ENCODE data around the gene ZDHHC7.
"Not testable (repeated sequence)": the region's sequence is repeated elsewhere in the genome, so short reads cannot be mapped to it uniquely, and the experiment has no call there.

The ZDHHC7 gene, protein sequence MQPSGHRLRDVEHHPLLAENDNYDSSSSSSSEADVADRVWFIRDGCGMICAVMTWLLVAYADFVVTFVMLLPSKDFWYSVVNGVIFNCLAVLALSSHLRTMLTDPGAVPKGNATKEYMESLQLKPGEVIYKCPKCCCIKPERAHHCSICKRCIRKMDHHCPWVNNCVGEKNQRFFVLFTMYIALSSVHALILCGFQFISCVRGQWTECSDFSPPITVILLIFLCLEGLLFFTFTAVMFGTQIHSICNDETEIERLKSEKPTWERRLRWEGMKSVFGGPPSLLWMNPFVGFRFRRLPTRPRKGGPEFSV

DNA sequence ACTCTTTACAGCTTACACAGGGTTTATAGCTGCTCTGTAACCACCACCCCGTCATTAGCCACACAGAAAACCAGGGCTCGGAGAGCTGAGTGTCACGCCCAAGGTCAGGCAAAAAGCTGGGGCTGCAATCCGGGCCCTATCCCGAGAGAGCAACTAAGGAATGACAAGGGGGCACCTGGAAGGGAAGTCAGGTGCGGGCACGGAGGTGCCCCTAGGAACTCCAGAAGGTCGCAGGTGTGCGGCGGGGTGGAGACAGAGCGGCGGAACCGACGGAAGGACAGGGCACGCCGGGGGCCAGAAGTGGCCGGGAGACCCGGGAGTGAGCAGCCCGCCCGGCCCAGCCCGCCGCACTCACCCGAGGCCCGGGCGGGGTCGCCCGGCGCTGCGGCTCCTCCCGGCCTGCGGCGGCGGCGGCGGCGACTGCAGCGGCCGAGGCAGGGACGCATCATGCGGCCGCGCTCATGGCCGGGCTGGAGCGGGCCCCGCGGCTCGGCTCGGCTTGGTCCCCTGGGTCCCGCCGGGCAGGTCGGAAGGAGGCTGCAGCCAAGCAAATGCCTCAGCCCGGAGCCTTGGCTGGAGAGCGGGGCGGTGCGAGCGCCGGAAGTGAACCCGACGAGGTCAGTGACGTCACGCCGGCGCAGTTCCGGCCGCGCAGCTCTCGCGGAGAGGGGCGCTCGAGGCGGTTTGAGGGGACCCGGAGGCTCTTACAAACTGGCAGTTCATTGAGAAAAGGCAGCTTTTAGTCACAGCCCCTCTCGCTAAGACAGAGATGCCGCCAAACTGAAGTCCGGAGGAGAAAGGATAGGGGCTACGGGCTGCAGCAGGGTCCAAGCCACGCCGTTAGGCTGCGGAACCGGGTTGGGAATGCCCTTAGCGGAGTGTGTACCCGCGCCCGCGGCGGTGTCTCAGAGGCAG is at the start of gene ZDHHC7:
Gene ZDHHC7, minus strand, starts transcription at position 605 of the 915 bp plus-strand sequence. CDS start 20,917 bp downstream, outside the sequence.
- peak; percentile 82 for DNase-seq (ENCODE audit: low spot score)

DNA sequence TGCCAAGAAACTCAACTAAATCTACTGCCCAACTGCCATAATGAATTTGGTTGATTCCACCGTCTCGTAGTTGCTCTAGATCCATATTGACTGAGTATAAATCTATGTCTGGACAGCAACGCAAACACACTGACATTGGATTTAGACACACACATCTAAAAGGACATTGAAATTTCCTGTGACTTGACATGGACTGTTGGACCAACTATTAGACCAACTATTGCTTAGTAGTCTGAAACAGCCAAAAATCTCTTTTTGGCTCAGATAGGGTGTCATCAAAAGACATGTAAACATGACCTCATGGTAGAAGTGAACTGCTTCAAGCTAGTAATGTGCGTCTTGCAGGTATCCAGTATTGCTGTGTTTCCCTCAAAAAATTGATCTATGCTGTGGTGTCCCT is 47.6 kb upstream of the ZDHHC7 start:
- no peak for DNase-seq (ENCODE audit: low spot score)

DNA sequence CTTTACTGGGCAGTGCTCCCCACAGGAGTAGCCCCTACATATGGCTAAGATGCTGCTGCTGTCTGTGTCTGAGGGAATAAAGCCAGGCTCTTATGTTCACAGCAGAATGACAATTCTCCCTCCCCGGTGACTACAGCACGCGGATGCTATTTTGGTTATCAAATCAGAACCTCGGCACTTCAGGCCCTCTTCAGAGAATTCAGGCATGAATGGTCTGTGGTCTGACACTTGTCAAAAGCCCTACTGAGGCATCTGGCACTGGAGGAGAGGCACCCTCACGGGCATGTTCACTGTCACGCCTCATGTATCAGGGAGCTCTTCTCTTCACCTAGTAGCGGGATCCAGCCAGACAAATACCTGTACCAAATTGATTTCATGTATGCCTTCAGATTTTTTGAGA is 46.6 kb upstream of the ZDHHC7 start:
- peak; percentile 80 for DNase-seq (ENCODE audit: low spot score)

DNA sequence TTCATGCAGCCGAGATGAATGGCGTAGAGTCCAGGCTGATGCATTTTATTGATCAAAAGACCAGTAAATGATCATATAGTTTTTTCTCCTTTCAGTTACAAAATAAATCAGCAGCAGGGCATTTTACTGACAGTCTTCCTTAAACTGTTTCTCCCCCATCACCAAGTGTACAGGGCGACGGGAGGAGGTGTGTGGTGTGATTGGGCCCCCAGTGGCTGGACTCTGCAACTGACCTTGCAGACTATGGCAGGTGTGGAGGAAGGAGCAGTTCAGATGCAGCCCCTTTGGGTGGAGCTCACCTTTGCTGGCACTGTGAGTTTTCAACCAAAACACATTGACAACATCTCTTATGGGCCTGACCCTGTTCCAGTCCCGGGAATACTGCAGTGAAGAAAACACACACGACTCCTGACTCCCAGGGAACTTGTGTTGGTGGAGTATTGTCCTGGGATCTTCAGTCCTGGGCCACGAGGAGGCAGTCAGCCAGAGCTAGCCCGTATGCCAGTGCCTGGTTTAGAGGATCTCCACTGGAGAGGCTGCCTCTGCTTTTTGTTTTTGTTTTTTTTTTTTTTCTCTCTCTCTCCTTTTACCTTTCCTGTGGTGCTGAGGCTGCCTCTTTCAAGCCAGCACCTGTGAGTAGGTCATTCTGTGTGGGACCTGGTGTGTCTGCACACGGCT is 46.0 kb upstream of the ZDHHC7 start:
- DNase-seq (ENCODE audit: low spot score) = peak; percentile 70

DNA sequence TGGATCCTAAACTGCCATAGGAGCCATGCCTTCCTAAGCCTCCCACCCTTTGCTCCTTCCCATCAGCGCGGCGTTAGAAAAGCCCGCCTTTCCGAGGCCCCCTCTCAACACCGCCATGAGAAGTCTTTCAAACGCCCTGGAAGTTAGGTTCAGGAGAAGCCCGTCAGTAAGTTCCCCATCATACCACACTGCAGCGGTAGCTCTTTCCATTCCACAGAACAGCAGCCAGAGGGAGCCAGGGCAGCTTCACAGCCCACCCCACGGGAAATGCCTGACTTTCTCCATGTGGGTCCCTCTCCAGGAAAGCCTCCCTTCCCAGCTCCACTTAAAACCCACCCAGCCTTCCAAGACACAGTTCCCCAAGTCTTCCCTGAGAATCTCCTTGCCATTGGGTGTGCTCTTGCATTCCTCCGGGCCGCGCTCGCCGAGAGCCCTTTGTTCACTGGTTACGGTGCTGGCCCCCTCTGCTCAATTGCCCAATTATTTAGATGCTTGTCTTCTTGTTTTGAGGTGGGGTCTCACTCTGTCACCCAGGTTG is 44.9 kb upstream of the ZDHHC7 start:
- peak; percentile 51 for DNase-seq (ENCODE audit: low spot score)

DNA sequence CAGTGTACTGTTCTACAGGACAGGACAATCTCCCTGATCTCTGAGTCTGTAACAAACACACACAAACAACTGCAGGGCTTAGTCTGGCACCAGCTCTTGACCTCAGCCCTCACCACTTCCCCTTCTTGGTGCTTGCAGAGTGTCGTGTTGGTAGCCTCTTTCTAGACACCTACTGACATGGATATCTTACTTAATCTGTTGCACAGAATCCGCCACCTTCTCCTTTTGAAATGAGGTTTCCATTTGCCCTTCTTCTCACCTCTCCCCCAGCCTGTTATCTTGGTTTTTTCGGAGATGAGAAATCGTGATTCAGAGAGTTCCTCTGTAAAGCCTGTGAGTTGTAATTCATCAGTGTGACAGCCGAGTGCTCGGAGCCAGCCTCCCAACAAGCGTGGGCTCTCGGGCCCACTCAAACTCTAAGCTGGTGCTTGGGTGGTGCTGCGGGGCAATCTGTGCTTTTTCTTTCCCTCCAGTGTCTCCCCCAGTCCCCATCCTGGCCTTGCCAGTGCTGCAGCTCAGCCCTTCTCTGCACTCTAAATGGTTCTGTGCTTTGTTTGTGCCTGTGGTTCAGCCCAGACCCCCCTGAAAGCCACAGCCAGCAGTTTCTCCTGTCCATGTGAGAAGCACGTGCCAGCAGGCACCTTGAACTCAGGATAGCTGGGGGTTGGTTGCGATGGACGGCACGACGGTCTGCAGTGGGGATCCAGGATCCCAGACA is 44.3 kb upstream of the ZDHHC7 start:
- no peak for DNase-seq (ENCODE audit: low spot score)

DNA sequence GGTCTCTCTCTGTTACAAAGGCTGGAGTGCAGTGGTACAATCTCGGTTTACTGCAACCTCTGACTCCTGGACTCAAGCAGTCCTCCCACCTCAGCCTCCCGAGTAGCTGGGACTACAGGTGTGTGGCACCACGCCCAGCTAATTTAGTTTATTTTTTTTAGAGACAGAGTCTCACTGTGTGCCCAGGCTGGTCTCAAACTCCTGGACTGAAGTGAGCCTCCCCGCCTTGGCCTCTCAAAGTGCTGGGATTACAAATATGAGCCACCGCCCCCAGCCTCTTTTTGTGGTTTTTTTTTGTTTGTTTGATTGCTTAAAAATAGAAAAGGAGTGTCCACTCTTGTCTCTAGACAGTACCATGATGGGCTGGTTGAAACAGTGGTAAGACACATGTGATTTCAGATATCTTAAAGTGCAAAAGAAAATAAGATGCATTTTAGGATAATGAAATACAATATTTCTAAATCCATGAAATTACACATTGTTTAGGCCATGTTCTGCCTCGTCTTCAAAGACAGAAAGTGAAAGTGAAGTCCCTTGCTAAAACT is 43.7 kb upstream of the ZDHHC7 start:
- DNase-seq (ENCODE audit: low spot score) = no peak

DNA sequence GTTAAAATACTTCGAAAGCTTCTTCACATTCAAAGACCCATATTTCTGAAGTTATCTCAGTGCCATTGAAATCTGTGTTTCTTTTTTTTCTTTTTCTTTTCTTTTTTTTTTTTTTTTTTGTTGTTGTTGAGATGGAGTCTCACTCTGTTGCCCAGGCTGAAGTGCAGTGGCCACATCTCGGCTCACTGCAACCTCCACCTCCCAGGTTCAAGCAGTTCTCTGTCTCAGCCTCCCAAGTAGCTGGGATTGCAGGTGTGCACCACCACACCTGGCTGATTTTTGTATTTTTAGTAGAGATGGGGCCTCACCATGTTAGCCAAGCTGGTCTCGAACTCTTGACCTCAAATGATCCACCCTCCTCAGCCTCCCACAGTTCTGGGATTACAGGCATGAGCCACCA is 43.0 kb upstream of the ZDHHC7 start:
- DNase-seq (ENCODE audit: low spot score) = not testable (repeated sequence)

DNA sequence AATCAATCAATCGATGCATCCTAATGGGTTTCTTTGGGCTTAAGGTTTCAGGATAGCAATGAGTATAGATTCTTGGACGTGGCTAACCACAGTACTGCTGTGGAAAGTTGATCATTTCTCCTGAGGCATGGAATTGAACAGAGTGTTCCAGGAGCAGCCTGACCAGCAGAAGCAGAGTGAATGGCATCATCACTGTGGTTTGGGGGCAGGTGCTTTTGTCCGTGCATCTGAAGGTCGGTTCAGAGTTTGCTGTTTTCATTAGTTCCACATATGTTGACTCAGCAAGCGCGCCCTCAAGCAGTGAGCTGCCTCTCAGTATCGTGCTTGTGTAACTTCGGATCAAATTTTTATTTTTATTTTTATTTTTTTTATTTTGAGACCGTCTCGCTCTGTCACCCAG is 41.2 kb upstream of the ZDHHC7 start:
- no peak for DNase-seq (ENCODE audit: low spot score)

DNA sequence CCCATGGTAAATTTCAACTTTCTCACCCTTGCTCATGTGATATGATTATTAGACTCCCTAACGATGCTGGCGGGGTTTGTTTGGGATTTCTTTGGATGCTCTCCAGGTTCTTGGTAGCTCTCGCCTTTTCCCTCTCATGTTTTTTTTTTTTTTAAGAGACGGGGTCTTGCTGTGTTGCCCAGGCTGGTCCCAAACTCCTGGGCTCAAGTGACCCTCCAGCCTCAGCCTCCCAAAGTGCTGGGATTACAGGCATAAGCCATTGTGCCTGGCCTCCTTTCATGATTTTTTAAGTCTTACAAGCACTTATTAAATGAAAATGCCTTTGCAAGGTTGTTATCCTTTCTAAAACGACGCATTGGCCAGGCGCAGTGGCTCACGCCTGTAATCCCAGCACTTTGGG is 40.3 kb upstream of the ZDHHC7 start:
- DNase-seq (ENCODE audit: low spot score) = no peak

DNA sequence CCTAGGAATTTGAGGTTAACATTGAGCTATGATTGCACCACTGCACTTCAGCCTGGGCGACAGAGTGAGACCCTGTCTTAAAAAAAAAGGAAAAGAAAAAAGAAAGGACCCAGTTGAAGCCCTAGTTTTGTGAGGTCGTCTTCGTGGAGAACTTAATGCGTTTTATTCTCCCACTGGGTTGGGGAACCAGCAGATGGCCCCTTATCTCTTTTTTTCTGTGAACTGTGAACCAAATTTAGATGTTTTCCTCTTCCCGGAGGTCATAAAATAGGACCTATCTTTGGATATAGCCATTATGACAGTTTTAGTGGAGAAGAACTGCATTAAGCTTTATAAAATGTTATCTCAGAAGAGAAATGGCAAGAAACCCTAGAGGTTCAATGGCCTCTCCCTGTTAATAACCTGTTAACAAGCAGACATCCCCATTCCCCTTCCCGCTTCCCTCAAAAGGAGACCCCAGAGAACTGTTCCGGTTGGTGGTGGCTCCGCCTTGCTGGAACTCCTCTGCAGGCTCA is 39.8 kb upstream of the ZDHHC7 start:
- no peak for DNase-seq (ENCODE audit: low spot score)

DNA sequence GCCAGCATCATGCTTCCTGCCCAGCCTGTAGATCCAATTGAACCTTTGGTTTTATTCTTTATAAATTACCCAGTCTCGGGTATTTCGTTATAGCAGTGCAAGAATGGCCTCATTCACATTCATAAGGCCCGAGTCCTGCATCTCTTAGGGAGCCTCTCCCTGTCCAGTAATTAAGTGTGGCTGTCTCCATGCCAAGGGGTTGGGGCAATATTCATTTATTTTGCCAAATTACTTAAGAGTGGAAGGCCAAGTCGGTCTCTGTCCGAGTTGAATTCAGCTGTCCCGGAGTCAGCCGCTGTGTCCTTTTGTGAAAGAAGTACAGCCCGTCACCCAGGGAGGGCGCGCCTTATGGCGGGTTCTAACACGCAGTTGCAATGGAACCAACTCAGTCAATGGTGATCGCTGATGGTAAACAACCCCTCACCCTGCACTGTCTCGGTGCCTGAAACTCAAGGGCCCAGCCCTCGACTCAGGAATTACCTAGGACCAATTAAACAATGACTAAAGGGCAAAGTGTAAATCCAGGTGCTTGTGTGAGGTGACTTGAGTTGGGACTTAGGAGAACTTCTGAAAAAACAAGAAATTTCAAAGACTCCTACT is 38.5 kb upstream of the ZDHHC7 start:
- no peak for DNase-seq (ENCODE audit: low spot score)

DNA sequence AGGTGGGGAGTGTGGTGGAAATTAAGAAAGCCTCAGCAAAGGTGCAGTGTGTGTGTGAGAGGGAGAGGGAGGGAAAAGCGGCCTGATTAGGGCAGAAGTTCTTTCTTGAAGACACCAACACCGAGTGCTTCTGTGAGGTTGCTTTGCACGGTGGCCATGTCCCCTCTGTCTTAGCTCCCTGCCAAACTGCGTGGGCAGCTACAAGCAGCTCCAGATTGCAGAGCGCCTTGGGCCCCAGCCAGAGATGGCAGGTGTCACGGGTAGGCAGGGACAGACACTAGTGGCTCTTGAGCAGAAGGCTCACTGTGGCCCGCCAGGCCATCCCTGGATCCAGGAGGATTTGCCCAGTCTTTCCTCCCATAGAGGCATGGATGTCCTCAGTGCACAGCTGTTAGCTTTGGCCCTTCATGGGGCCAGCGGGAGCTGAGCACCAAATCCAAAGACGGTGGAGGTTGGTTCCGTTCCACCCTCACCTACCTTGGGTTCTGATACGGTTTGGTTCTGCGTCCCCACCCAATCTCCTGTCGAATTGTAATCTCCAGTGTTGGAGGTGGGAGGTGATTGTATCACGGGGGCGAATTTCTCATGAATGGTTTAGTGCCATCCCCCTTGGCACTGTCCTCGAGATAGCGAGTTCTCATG is 37.7 kb upstream of the ZDHHC7 start:
- peak; percentile 97 for DNase-seq (ENCODE audit: low spot score)

DNA sequence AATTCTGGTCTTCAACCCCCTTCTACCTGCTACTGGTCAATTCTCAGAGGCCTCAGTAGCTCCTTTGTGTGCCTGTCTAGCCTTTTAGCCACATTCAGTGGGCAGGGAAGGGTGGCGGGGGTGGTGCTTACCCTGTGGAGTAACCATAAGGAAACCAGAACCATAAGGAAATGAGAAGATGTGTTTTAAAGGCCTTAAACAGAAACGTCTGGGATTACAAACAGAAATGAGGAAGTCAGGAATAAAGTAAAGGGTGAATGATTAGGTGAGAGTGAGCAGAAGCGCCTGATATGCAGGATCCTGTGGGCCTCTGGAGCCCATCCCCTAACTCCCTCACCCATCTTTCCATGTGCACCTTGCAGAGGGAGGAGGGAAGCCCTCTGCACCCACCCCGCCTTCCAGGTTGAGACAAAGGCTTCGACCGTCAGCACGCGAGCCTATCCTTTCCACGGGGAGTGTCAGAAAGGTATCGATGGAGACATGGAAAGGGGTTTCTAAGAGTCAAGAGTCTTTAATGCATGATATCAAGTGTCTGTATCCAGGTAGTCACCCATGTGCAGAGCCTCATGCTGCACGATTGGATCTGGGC is 36.6 kb upstream of the ZDHHC7 start:
- DNase-seq (ENCODE audit: low spot score) = no peak

DNA sequence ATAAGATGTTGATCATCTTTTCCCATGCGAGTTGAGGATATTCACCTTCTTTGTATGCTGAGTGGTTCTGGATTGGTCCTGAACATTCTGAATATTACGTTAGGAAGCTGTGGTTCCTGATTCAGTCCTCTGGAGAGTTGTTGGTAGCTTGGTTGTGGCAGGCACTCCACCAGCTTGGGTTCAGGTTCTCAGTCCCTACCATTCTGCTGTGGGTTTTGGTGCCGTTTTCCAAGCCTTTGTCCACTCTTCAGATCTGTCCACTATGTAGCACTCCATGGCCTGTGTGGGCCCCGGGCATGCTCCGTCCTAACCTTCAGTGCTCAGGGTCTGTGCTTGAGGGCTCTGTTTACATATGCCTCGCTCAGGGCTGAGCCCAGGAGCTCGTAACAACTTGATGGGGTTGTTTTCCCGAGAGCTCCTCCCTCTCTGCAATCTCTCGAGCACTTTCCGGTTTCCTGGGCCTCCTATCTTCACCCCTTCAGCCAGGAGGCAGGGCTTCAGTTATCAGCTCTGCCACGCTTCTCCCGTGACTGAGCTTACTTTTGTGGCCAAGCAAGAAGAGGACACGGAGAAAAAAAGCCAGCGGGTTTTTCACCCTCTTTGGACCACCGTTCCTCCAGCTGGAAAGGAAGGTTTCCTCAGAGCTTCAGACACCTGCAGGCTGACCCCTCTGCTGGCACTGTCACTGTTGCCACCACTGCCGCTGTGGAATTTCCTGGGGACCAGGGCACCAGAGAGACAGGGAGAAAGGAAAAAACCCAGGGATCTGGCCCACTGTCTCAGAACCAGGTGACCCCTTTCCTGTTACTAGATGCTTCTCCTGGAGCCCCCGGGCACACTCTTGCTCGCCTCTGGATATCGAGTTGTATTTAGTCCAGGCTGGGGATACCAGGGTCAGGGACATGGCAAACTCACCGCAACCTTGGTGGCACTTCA is 35.9 kb upstream of the ZDHHC7 start:
- peak; percentile 45 for DNase-seq (ENCODE audit: low spot score)

DNA sequence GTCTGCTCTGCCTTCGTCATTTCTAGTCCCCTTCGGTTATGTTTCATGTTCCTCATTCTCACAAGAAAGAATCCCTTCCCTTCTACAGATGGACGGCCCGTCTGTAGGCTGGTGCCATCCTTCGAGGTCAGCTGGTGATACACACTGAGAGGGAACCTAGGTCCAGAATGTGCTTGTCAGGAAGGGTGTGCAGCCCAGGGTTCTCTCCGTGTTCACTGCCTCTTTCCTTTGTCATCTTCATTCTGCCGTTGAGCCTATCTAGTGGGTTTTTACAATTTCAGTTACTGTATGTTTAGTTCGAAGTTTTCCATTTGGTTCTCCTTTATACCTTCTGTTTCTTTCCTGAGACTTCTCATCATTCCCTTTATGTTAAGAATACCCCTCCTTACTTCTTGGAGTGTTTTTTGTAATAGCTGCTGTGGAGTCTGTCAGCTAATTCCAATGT is 35.2 kb upstream of the ZDHHC7 start:
- DNase-seq (ENCODE audit: low spot score) = peak; percentile 59

DNA sequence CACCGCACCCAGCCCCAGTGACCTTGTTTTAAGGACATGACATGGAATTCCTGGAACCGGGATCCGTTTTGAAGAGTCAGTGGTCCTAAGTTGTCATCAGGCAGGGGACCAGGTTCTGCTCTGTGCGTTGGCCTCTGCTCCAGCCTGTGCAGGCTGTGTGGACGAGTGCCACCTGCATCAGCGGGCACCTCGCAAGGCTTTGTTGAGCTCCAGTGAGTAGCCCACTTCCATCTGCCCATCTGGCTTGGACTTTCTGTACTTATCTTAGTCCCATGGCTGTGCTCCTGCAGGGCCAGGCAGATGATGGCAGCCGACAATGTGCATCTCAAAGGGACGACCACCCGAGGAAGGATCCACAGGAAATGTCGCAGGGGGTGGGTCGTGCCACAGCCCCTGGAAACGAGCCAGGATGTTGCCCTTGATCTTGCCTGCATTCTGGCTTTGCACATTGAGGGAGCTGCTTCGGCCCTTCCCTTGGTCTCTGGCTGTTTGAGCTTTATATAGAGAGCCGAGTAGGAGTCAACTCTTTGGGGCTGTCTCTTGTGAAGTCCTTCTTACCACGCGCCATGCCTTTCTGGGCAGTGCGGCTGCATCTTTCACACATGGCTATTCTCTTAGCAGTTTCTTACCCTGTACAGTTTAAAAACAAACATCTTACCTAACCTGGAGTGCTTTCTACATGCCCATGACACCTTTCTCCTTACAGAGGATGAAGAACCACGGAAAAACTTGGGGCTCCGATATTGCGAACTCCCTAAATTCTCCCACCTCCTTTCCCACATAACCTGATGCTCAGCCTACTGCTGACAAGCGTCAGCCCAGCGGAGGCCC is 34.5 kb upstream of the ZDHHC7 start:
- peak; percentile 67 for DNase-seq (ENCODE audit: low spot score)

DNA sequence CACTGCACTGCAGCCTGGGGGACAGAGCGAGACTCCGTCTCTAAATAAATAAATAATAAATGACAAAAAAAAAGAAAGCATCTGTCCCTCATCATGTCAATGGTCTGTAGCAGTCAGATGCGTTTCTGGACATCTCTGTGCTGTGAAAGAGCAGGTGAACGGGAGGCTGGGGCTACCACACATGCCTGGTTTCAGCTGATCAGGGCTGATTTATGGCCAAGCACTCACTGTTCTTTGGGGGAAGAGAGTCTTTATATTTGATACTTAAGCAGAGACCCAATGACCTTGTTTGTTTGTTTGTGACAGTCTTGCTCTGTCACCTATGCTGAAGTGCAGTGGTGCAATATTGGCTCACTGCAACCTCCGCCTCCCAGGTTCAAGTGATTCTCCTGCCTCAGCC is 33.7 kb upstream of the ZDHHC7 start:
- DNase-seq (ENCODE audit: low spot score) = no peak
